Stimulated activated CD4-positive, alpha-beta T cell treated with anti-CD3 and anti-CD28 coated beads, TNF-alpha, amount 100 ng/mL, for 24 hours (primary cell): ENCODE results near the gene CINP.
"Not testable (repeated sequence)": the region's sequence is repeated elsewhere in the genome, so short reads cannot be mapped to it uniquely, and the experiment has no call there.

Experiments used
- DNase-seq, 3 experiments: peaks; one replicate each; pipeline ENCODE4 v3.0.0-alpha.2; 2020; ENCODE audit warnings: low read depth in 3 of 3

CINP gene

DNA sequence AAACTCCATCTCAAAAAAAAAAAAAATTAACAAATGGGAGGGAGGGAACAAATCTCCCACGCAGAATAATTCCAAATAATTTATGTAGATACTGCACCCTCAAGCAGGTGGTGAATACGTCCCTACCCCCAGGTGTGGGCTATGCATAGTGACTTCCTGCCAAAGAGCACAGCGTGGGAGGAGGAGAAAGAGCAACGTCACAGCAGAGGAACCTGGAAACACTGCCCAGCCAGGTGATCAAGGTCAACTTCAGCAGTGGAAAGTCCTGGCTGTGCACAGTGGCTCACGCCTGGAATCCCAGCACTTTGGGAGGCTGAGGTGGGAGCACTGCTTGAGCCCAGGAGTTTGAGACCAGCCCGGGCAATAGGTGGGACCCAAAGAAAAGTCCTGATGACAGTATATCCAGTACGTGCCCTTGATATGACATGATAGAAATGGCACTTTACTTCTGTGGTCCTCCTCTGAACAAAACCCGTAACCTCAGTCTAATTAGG lies 9.5 kb downstream of the CINP start:
- DNase-seq = no peak

DNA sequence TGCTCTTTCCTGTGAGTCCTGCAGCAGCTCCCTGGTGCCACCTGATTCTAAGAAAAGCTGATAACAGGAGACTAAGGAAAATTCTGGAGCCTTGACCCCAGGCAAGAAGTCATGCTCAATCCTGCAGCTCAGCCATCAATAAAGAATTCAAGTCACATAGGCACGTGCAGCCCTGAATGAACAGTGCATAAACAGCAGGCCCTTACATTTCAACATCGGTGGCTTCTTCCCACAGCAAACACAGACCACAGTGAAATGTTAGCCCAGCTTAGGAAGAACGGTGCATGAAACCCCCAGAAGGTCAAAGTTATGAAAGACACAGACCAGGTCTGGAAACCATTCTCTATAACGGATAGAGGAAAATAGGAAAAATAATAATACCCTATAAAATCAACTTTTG lies 10.5 kb downstream of the CINP start:
- DNase-seq = no peak

DNA sequence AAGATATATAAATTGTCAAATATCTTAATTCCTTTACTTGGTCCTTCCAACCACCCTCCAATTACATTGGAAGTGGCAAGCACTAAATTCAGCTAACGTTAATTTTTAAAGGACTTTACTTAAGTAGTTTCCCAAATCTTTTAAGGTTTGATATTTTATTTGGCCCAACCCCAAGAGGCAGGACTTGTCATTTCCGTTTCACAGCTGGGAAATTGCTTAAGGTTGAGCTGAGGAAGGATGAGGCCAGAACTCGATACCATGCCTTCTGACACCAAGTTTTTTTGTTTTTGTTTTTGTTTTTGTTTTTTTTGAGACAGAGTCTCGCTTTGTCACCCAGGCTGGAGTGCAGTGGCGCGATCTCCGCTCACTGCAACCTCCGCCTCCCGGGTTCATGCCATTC lies 11.1 kb downstream of the CINP start:
- DNase-seq = not testable (repeated sequence)

GRCh38 chr14:102351023-102351422 lies 11.7 kb downstream of the CINP start:
- no peak for DNase-seq

DNA sequence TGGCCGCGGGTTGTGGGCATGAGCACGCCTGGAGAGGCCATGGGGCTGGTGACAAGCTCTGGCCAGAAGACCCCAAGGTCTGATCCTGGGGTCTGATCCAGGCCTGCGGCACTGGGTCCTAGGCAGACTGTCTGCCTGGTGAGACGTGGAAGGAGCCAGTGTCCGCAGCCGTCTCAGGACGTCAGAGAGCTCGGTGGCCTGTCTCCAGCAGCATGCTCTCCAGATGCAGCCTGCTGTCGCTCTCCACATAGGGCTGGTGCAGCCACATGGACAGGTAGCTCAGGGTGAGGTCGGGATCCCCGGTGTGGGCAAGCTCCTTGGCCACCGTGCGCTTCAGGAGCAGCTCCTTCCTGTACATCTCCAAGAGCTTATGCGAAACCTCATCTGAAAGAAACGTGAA lies 14.3 kb downstream of the CINP start:
- no peak for DNase-seq

DNA sequence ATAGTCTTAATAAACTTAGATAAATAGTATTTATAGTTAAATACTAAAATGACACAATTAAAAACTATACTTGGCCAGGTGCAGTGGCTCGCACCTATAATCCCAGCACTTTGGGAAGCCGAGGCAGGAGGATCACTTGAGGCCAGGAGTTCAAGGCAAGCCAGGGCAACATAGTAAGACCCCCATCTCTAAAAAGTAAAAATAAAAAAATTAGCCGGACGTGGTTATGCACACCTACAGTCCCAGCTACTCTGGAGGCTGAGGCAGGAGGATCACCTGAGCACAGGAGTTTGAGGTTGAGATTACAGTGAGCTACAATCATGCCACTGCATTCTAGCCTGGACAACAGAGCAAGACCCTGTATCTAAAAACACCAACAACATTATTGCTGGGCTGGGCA lies 16.0 kb downstream of the CINP start:
- no peak for DNase-seq

DNA sequence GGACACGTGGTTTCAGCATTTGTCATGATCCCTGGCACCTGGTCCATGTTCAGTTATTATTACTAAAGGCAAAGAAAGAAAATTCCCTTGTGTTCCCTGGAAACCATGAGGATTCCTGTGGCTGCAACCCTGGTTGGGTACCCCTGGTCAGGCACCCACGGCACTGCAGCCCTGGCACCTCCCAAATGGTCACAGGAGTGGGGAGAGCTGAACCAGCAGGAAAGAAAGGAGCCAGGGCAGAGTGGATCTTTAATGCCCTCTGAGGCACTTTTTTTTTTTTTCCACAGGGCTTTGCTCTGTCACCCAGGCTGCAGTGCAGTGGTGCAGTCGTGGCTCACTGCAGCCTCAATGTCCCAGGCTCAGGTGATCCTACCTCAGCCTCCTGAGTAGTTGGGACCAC lies 17.5 kb downstream of the CINP start:
- no peak for DNase-seq

- no peak for DNase-seq
These were observed 18.2 kb downstream of the CINP start for GRCh38 chr14:102344485-102344884.

- DNase-seq = no peak
These were observed 18.6 kb downstream of the CINP start for GRCh38 chr14:102344084-102344483.

DNA sequence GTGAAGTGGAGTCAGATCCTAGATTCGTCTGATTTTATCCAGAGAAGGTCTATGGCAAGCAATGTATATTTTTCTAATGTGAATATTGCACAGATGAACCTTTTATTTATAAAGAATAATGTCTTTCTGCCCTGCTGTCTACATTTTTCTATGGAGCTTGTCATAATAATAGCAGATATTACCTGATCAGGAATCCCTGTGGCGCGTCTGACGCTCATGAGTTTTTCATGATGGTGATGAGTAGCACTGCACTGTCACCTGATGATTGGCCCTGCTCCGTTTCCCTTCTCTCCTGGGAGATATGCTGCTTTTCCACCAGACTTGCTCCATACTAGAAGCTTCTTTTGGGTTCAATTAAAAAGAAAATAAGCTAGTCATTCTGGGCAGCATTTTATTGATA lies 20.5 kb downstream of the CINP start:
- DNase-seq = no peak

DNA sequence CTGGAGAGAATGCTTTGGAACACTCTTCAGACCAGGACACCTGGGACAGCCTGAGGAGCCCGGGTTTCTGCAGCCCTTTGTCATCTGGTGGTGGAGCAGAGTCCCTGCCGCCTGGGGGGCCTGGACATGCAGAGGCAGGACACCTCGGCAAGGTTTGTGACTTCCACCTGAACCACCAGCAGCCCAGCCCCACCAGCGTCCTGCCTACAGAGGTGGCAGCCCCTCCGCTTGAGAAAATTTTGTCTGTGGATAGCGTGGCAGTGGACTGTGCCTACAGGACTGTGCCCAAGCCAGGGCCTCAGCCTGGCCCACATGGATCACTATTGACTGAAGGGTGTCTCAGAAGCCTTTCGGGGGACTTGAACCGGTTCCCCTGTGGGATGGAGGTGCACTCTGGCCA lies 21.1 kb downstream of the CINP start:
- DNase-seq = no peak

DNA sequence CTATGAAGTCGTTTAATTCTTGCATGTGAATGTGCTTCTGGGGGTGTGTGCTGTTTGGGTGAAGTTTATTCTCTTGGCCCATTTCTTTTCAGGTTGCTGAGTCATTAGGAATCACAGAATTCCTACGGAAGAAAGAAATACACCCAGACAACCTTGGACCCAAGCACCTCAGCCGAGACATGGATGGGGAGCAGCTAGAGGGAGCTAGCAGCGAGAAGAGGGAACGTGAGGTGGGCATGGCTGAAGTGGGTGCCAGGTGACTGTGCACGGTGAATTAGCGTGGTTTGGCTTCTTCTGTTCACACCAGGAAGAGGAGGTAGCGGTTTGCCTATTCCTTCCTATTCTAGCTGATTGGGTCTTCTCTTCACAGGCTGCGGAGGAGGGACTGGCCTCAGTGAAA lies 24.0 kb downstream of the CINP start:
- no peak for DNase-seq

GRCh38 chr14:102335163-102335562 lies 27.5 kb downstream of the CINP start:
- no peak for DNase-seq

GRCh38 chr14:102333795-102334705 lies 28.6 kb downstream of the CINP start:
- DNase-seq = no peak

- DNase-seq = no peak
These were observed 29.3 kb downstream of the CINP start for GRCh38 chr14:102333390-102333789.

DNA sequence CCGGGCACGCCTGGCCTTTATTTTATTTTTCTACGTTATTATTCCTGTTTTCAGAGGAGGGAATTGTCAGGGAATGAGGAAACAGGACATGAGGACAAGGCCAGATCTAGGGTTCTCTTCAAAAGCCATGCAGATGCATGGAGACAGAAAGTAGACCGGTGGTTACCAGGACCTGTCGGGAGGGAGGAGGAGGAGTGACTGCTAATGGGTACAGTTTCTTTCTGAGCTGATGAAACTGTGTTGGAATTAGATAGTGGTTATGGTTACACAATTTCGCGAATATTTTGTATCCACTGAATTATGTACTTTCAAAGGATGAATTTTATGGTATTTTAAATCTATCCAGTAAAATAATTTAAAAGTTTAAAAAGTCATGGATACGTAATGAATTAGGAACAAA lies 31.9 kb downstream of the CINP start:
- DNase-seq = no peak

GRCh38 chr14:102329381-102329780 lies 33.3 kb downstream of the CINP start:
- not testable (repeated sequence) for DNase-seq

- DNase-seq = no peak
These were observed 36.1 kb downstream of the CINP start for GRCh38 chr14:102326583-102326982.

DNA sequence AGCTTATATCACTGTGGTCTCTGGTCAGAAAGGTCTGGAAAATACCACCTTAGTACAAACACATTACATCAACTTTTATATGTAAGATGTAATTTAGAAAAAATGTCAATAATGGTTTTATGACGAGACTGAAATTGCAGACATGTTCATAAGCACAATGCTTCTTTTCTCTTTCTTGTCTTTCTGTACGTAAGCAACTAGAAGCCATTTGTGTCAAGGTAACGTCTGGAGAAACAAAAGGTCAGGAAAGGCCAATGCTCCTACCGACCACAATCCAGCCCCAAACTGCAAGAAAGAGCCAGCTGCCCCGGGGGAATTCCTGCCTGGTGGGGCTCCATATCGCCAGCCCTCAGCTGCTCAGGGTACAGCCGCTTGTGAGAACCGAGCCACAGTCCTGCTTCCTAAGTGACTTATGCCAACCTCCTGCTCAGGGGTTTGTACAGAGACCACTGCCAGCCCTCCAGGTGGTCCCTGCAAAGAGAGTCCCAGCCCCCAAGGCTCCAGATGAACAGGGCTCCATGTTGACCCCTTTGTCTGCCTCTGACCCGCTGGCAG lies 36.8 kb downstream of the CINP start:
- no peak for DNase-seq

DNA sequence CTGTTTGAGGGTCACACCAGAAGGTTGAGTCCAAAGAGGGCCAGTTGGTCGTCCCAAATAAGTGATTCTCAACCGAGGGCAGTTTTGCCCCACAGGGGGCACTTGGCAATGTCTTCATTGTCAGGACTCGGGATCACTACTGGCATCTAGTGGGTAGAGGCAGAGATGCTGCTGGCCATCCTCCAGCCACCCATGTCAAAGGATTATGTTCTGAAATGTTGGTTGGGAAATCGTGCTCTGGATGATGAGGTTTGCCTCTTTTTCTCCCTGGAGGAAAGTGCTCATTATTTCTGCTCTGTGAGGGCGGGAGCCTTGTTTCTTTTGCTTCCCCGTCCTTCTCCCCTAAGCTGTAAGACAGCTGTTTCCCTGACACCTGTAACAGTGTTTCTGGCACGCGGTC lies 39.6 kb downstream of the CINP start:
- no peak for DNase-seq

GRCh38 chr14:102321456-102322422 lies 41.0 kb downstream of the CINP start:
- no peak for DNase-seq
